GM18858 (cell line): ENCODE data around the gene CTNND2.
"Not testable (repeated sequence)": the region's sequence is repeated elsewhere in the genome, so short reads cannot be mapped to it uniquely, and the experiment has no call there.

Experiments used
- ATAC-seq: cut with Tn5 transposase; IDR thresholded peaks from one replicate; pipeline ENCODE4 v1.9.1; 2021; ENCODE audit not compliant: unreplicated experiment

Gene CTNND2

GRCh38 chr5:11143456-11144267 is 760.6 kb downstream of the CTNND2 start:
- peak; percentile 84 for ATAC-seq

GRCh38 chr5:11139217-11139865 is 764.9 kb downstream of the CTNND2 start:
- no peak for ATAC-seq

GRCh38 chr5:11130131-11130530 is 774.1 kb downstream of the CTNND2 start:
- no peak for ATAC-seq

GRCh38 chr5:11128021-11128420 is 776.2 kb downstream of the CTNND2 start:
- no peak for ATAC-seq

GRCh38 chr5:11126844-11127243 is 777.4 kb downstream of the CTNND2 start:
- ATAC-seq: no peak

GRCh38 chr5:11121885-11122284 is 782.4 kb downstream of the CTNND2 start:
- no peak for ATAC-seq

GRCh38 chr5:11110128-11110527 is 794.1 kb downstream of the CTNND2 start:
- no peak for ATAC-seq

GRCh38 chr5:11105696-11106095 is 798.5 kb downstream of the CTNND2 start:
- ATAC-seq: no peak

GRCh38 chr5:11104651-11105112 is 799.6 kb downstream of the CTNND2 start:
- ATAC-seq: no peak

- ATAC-seq: no peak
These were observed 800.0 kb downstream of the CTNND2 start for GRCh38 chr5:11104210-11104609.

GRCh38 chr5:11084111-11084510 is 820.1 kb downstream of the CTNND2 start:
- no peak for ATAC-seq

- no peak for ATAC-seq
These were observed 821.8 kb downstream of the CTNND2 start for GRCh38 chr5:11082404-11082945.

GRCh38 chr5:11076945-11077613 is 827.2 kb downstream of the CTNND2 start:
- no peak for ATAC-seq

- no peak for ATAC-seq
These were observed 829.0 kb downstream of the CTNND2 start for GRCh38 chr5:11075035-11075805.

- no peak for ATAC-seq
These were observed 831.7 kb downstream of the CTNND2 start for GRCh38 chr5:11072568-11072967.

- no peak for ATAC-seq
These were observed 832.2 kb downstream of the CTNND2 start for GRCh38 chr5:11072076-11072475.

GRCh38 chr5:11069041-11069440 is 835.2 kb downstream of the CTNND2 start:
- no peak for ATAC-seq

- not testable (repeated sequence) for ATAC-seq
These were observed 838.5 kb downstream of the CTNND2 start for GRCh38 chr5:11065723-11066122.

GRCh38 chr5:11064763-11065450 is 839.3 kb downstream of the CTNND2 start:
- no peak for ATAC-seq

GRCh38 chr5:11062397-11062796 is 841.8 kb downstream of the CTNND2 start:
- no peak for ATAC-seq
